ENCODE measurements around the gene PDZD7. TPM values are rescaled to one million over a fixed set of nuclear protein-coding genes. Genes with fewer than 3 reads are reported as not detected.

The PDZD7 gene
- total RNA-seq, 4 donors from 2014 or later, result 0.84 to 2.4 (median 1.9) TPM

GRCh38 chr10:101072923-101073322, 42.0 kb upstream of the PDZD7 start:
- Histone ChIP-seq H3K4me1 (no peaks in the 10 kb centered on the region), H3K27me3 (peaks cover 0 to 64% of the 10 kb centered on the region in 2 donors), H3K4me3 (no peak overlapping the region), H3K9me3 (no peaks in the 10 kb centered on the region), H3K27ac (no peak overlapping the region), H3K36me3 (no peaks in the 10 kb centered on the region)
- 61 to 63% methylated on average over 9 of the region's 9 CpGs for WGBS, 2 donors
- DNase-seq (ENCODE audit: low spot score in 2 of 2), result no peak
- no peak for TF ChIP-seq EP300 (IDR thresholded peaks at IDR 0.05)
- no peak for TF ChIP-seq CTCF (IDR thresholded peaks at IDR 0.05)
- no peak for TF ChIP-seq POLR2A (IDR thresholded peaks at IDR 0.05)

GRCh38 chr10:101071885-101072433, 41.0 kb upstream of the PDZD7 start:
- H3K27ac ChIP-seq, result no peak overlapping the region
- no peak overlapping the region for H3K4me3 ChIP-seq
- no peaks in the 10 kb centered on the region for H3K36me3 ChIP-seq
- TF ChIP-seq EP300 (IDR thresholded peaks at IDR 0.05), result no peak
- no peak for TF ChIP-seq POLR2A (IDR thresholded peaks at IDR 0.05)
- no peak for TF ChIP-seq CTCF (IDR thresholded peaks at IDR 0.05)
- DNase-seq (ENCODE audit: low spot score in 2 of 2), result no peak
- peaks cover 0 to 55% of the 10 kb centered on the region in 2 donors for H3K27me3 ChIP-seq
- H3K4me1 ChIP-seq, result peaks cover 0 to 8% (median 7%) of the 10 kb centered on the region in 4 donors
- no peaks in the 10 kb centered on the region for H3K9me3 ChIP-seq
- WGBS, 2 donors, result 39 to 47% methylated on average over 7 of the region's 7 CpGs

- Histone ChIP-seq H3K4me3 (no peak overlapping the region), H3K27ac (no peak overlapping the region), H3K4me1 (peaks cover 0 to 14% (median 12%) of the 10 kb centered on the region in 4 donors), H3K9me3 (no peaks in the 10 kb centered on the region), H3K36me3 (no peaks in the 10 kb centered on the region), H3K27me3 (peaks cover 0 to 49% of the 10 kb centered on the region in 2 donors)
- no peak for TF ChIP-seq EP300 (IDR thresholded peaks at IDR 0.05)
- TF ChIP-seq POLR2A (IDR thresholded peaks at IDR 0.05), result no peak
- no peak for TF ChIP-seq CTCF (IDR thresholded peaks at IDR 0.05)
- DNase-seq (ENCODE audit: low spot score in 2 of 2), result peak in 1 of 2 donors; percentile 31
- 72 to 76% methylated on average over 6 of the region's 6 CpGs for WGBS, 2 donors
These were observed 40.4 kb upstream of the PDZD7 start for GRCh38 chr10:101071267-101071884.

GRCh38 chr10:101070098-101070497, 39.2 kb upstream of the PDZD7 start:
- Histone ChIP-seq H3K27me3 (peaks cover 0 to 36% of the 10 kb centered on the region in 2 donors), H3K4me3 (no peak overlapping the region), H3K36me3 (no peaks in the 10 kb centered on the region), H3K9me3 (no peaks in the 10 kb centered on the region), H3K27ac (no peak overlapping the region), H3K4me1 (peaks cover 0 to 27% (median 17%) of the 10 kb centered on the region in 4 donors)
- WGBS, 2 donors, result 38 to 82% methylated on average over 1 to 3 of the region's 3 CpGs
- TF ChIP-seq POLR2A (IDR thresholded peaks at IDR 0.05), result no peak
- TF ChIP-seq EP300 (IDR thresholded peaks at IDR 0.05), result no peak
- no peak for DNase-seq (ENCODE audit: low spot score in 2 of 2)

- H3K27me3 ChIP-seq, result peaks cover 0 to 30% of the 10 kb centered on the region in 2 donors
- no peaks in the 10 kb centered on the region for H3K9me3 ChIP-seq
- WGBS, 2 donors, result 73 to 87% methylated on average over 5 of the region's 5 CpGs
- H3K36me3 ChIP-seq, result no peaks in the 10 kb centered on the region
- H3K4me3 ChIP-seq, result no peak overlapping the region
- peaks cover 0 to 33% (median 17%) of the 10 kb centered on the region in 4 donors for H3K4me1 ChIP-seq
- no peak overlapping the region for H3K27ac ChIP-seq
- no peak for DNase-seq (ENCODE audit: low spot score in 2 of 2)
- TF ChIP-seq CTCF (IDR thresholded peaks at IDR 0.05), result no peak
- TF ChIP-seq POLR2A (IDR thresholded peaks at IDR 0.05), result no peak
- no peak for TF ChIP-seq EP300 (IDR thresholded peaks at IDR 0.05)
These were observed 38.5 kb upstream of the PDZD7 start for GRCh38 chr10:101069441-101069840.
